Natural killer cell (primary cell): ENCODE results near the gene GLRX2. TPM values are rescaled to one million over a fixed set of nuclear protein-coding genes. Genes with fewer than 3 reads are reported as not detected.

Source experiments
- ATAC-seq, 3 donors: fragments of 150-1000 bp in 2 of 3; fragments of 200-7000 bp in 1 of 3; cut with Tn5 transposase; 1 replicate in 1 of 3; 2 replicates in 2 of 3; pipeline ENCODE4 v1.10.0; 2021; ENCODE audit warnings: mild to moderate bottlenecking in 2 of 3, moderate library complexity in 2 of 3
- DNase-seq, 2 donors: peaks; one replicate each; pipeline versions ENCODE4 v3.0.0 to v3.0.0-alpha.2; 2013 to 2021; ENCODE audit warnings: mixed read lengths in 1 of 2
- H3K27ac ChIP-seq: one replicate; pipeline ENCODE4 v1.5.1; 2013; ENCODE audit warnings: mild to moderate bottlenecking, low read length
- H3K27me3 ChIP-seq: one replicate; pipeline ENCODE4 v1.6.1; 2013; ENCODE audit warnings: low read length; ENCODE audit not compliant: control insufficient read depth, insufficient read depth
- H3K36me3 ChIP-seq: one replicate; pipeline ENCODE4 v1.6.1; 2013; ENCODE audit warnings: low read length; ENCODE audit not compliant: control insufficient read depth, insufficient read depth
- H3K4me1 ChIP-seq: one replicate; pipeline ENCODE4 v1.6.1; 2013; ENCODE audit warnings: low read length; ENCODE audit not compliant: control insufficient read depth, insufficient read depth
- H3K4me3 ChIP-seq: one replicate; pipeline ENCODE4 v1.5.1; 2013; ENCODE audit warnings: low read length
- H3K9me3 ChIP-seq: one replicate; pipeline ENCODE4 v1.6.1; 2013; ENCODE audit warnings: low read length; ENCODE audit not compliant: control insufficient read depth, insufficient read depth
- H3K27ac Mint-ChIP-seq, 2 donors: one replicate each; pipeline ENCODE4 v1.8.0; 2022; ENCODE audit warnings: mild to moderate bottlenecking in 2 of 2, mixed read lengths in 2 of 2, moderate library complexity in 1 of 2
- H3K27me3 Mint-ChIP-seq, 2 donors: one replicate each; pipeline ENCODE4 v1.8.0; 2022; ENCODE audit warnings: low read depth in 2 of 2, mixed read lengths in 2 of 2
- H3K36me3 Mint-ChIP-seq: one replicate; pipeline ENCODE4 v1.8.0; 2022; ENCODE audit warnings: mixed read lengths
- H3K4me1 Mint-ChIP-seq, 2 donors: one replicate each; pipeline ENCODE4 v1.8.0; 2022; ENCODE audit warnings: mixed read lengths in 2 of 2
- H3K4me3 Mint-ChIP-seq: one replicate; pipeline ENCODE4 v1.8.0; 2022; ENCODE audit warnings: mild to moderate bottlenecking, moderate library complexity, mixed read lengths
- H3K9me3 Mint-ChIP-seq, 2 donors: one replicate each; pipeline ENCODE4 v1.8.0; 2022; ENCODE audit warnings: mixed read lengths in 2 of 2
- CTCF ChIP-seq: fragments of 200-600 bp; IDR thresholded peaks from one replicate; pipeline ENCODE4 v1.8.0; 2022; ENCODE audit warnings: antibody characterized with exemption
- WGBS: methylation state at CpG from one replicate; pipeline ENCODE4 v1.1.7; 2013; ENCODE audit warnings: missing lambda C conversion rate; ENCODE audit not compliant: insufficient coverage; 5-methylcytosine and 5-hydroxymethylcytosine counted together
- intact Hi-C: fragments of 100-400 bp; cut with micrococcal nuclease; formaldehyde crosslinking; loops from one replicate; pipeline ENCODE4 v1.14.2; 2022
- total RNA-seq, 4 donors: library from RNA; stranded (reverse); fragments of 120-200 nt in 1 of 4; gene quantifications; one replicate each; pipeline versions ENCODE4 v1.2.3 to v1.2.4, GENCODE V29; 2013 to 2022

Gene GLRX2
- total RNA-seq, 3 donors from 2014 or later (not counting 1 experiment from before 2014, with no cell fraction given) = 7.7 to 11.3 (median 9.5) TPM

GRCh38 chr1:193104502-193104906, 710 bp downstream of the GLRX2 start:
- H3K4me1 ChIP-seq = peaks cover 12% of the 10 kb centered on the region
- TF ChIP-seq CTCF = no peak
- H3K27ac Mint-ChIP-seq = peak overlapping the region; percentile 81 to 88
- H3K4me3 Mint-ChIP-seq = peak overlapping the region; percentile 94
- WGBS = under 1% methylated on average over 24 of the region's 24 CpGs
- H3K27ac ChIP-seq = peak overlapping the region; percentile 64
- H3K27me3 ChIP-seq = no peaks in the 10 kb centered on the region
- no peaks in the 10 kb centered on the region for H3K9me3 ChIP-seq
- ATAC-seq (peak; percentile 22 to 45 (median 38)), DNase-seq (peak; percentile 23 to 41)
- H3K36me3 ChIP-seq = peaks cover 12% of the 10 kb centered on the region
- H3K27me3 Mint-ChIP-seq = no peaks in the 10 kb centered on the region
- peaks cover 16 to 27% of the 10 kb centered on the region in 2 donors for H3K4me1 Mint-ChIP-seq
- H3K36me3 Mint-ChIP-seq = no peaks in the 10 kb centered on the region
- no peaks in the 10 kb centered on the region for H3K9me3 Mint-ChIP-seq
- intact Hi-C loops = loop anchor here (2.0 kb wide), 1 partner anchor 46 kb away; the partner anchor contains the start of genes RO60 and UCHL5
- peak overlapping the region; percentile 82 for H3K4me3 ChIP-seq

GRCh38 chr1:193103759-193104501, 1.3 kb downstream of the GLRX2 start:
- Histone ChIP-seq H3K27ac (peak overlapping the region; percentile 64), H3K36me3 (peaks cover 18% of the 10 kb centered on the region), H3K27me3 (no peaks in the 10 kb centered on the region), H3K9me3 (no peaks in the 10 kb centered on the region), H3K4me3 (peak overlapping the region; percentile 82), H3K4me1 (peaks cover 12% of the 10 kb centered on the region)
- no peak for TF ChIP-seq CTCF
- Mint-ChIP-seq H3K9me3 (no peaks in the 10 kb centered on the region), H3K4me3 (peak overlapping the region; percentile 94), H3K36me3 (no peaks in the 10 kb centered on the region), H3K27ac (peak overlapping the region; percentile 81 to 88), H3K27me3 (no peaks in the 10 kb centered on the region), H3K4me1 (peaks cover 16 to 27% of the 10 kb centered on the region in 2 donors)
- intact Hi-C loops = loop anchor here (2.0 kb wide), 1 partner anchor 45 kb away; the partner anchor contains the start of genes RO60 and UCHL5
- 47% methylated on average over 9 of the region's 9 CpGs for WGBS
- no peak for DNase-seq
- no peak for ATAC-seq

- Mint-ChIP-seq H3K36me3 (no peaks in the 10 kb centered on the region), H3K4me3 (no peak overlapping the region), H3K4me1 (peaks cover 16 to 27% of the 10 kb centered on the region in 2 donors), H3K27me3 (no peaks in the 10 kb centered on the region), H3K27ac (no peak overlapping the region), H3K9me3 (no peaks in the 10 kb centered on the region)
- TF ChIP-seq CTCF = no peak
- no peak for DNase-seq
- Histone ChIP-seq H3K4me3 (no peak overlapping the region), H3K27me3 (no peaks in the 10 kb centered on the region), H3K9me3 (no peaks in the 10 kb centered on the region), H3K36me3 (peaks cover 26% of the 10 kb centered on the region), H3K27ac (no peak overlapping the region), H3K4me1 (peaks cover 12% of the 10 kb centered on the region)
- 94% methylated on average over 3 of the region's 5 CpGs for WGBS
- no peak for ATAC-seq
- intact Hi-C loops = no loop called here
These were observed 2.6 kb downstream of the GLRX2 start for GRCh38 chr1:193102662-193103061.
